Regular cardiac myocyte (primary cell): ENCODE results near the gene NOS1AP. TPM values are rescaled to one million over a fixed set of nuclear protein-coding genes. Genes with fewer than 3 reads are reported as not detected.

Experiments
- total RNA-seq: library from RNA; depleted of rRNA; stranded (reverse); fragments of >200 nt; gene quantifications from 2 replicates; pipeline ENCODE4 v1.2.3, GENCODE V29; 2014

Gene NOS1AP
- total RNA-seq = under 0.01 and 0.38 TPM in 2 replicates

DNA sequence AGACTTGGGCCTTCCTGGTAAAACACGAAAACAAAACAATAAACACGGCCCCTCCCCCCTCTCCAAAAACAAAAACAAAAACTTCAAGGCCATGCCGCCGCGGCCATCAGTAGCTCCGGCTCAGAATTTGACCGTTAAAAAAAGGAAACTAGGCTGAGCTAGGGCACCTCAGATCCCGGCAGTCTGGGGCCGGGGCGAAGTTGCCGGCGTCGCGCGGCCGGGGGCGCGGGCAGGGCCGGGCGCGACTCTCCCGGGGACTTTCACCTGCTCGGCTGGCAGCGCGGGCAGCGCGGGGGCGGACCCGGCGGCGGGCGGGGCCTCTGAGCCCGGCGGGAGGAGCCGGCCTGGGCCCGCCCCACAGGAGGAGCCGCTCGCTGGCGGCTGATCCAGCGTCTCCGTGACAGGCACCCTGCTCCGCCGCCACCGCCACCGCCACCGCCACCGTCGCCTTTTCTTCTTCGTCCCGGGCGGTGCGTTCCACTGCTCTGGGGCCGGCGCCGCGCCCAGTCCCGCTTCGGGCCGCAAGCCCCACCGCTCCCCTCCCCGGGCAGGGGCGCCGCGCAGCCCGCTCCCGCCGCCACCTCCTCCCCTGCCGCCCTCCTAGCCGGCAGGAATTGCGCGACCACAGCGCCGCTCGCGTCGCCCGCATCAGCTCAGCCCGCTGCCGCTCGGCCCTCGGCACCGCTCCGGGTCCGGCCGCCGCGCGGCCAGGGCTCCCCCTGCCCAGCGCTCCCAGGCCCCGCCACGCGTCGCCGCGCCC, at the start of gene NOS1AP:
TSS of gene NOS1AP (plus strand) at position 358 of the 760 bp plus-strand sequence. CDS start 487 bp downstream, outside the sequence.

DNA sequence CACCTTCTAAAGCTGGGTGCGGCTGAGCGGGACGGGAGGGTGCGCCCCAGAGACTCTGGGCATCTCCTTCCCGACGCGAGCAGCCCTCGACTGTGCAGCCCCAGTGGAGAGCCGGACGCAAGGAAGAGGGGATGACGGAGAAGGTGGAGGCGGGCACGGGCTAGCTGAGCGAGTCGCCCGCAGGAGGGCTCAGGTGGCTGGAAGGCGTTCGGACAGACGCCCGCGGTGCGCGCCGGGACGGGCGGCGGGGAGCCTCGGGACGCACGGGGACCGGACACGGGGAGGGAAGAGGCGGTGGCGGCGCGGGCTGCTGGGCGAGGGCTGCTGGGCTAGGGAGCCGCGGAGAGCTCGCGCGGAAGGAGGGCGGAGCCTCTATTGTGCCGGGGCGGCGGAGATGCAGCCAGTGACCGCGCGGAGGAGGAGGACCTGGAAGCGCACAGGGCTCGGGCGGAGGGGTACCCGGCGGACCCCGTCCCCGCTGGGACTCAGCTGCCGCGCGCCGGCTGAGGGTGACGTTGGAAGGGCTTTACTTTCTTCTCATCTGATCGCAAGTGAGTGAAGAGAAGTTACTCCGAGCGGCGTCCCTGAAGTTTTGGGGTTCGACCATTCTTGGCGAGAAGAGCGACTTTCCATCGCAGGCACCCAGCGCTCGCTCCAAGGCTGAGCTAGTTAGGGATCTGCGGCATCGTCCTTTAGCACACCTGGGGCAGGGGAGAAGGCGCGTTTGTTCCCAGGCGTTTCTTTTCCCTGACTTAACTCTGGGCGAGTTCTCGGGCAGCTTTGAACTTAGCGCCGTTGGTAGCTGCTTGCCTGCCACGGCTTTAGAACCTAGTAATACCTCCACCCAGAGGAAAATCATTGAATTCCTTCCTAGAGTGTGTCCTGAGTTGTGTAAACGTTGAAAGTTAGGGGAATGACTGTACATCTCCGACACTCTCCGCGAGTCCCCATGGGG, 45.7 kb upstream of the NOS1AP start, which contains the start of gene OLFML2B:
TSS of gene OLFML2B (minus strand) at position 323 of the 955 bp plus-strand sequence. CDS start 439 bp downstream, outside the sequence.

DNA sequence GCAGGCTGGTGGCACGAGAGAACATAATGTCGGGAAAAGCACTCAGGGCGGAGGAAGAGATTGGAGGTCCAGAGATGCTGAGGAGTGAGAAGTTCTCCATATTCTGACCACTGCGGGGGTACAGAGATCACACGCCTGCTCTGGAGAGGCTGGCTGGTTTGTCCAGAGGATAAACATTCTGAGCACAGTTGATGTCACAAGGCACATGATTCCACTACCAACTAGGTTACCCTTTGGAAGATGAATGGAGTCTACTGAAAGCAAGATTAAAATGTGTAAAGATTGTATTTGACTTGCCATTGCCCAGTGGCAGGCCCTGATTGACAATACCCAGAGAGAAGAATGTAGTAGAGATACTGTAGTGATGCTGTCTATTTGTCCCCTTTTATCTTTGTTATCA, 307.2 kb downstream of the NOS1AP start, which contains the start of gene SPATA46:
TSS of gene SPATA46 (minus strand) at position 164 of the 400 bp plus-strand sequence. CDS start at position 100, 64 bp downstream.

DNA sequence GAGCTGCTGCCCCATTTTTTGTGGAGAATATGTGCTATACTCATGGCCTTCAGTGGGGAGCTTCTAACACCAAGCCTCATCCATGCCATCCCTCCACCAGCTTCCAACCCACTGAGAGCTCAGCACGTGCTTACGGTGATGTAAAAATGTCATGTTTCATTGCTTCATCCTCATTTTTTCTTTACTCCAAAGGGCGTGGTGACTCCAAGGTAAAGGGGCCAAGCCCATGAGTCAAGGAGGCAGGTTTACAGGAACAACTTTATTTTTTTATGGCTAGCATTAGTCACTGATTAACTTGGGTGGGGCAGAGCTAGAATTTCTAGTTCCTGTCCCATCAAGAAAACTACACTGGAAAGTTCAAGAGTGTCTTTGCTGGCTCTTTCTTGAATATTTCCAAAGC, 311.9 kb downstream of the NOS1AP start, which contains the start of gene C1orf226:
TSS of gene C1orf226 (plus strand) at position 346 of the 400 bp plus-strand sequence. CDS start 174 bp downstream, outside the sequence.

DNA sequence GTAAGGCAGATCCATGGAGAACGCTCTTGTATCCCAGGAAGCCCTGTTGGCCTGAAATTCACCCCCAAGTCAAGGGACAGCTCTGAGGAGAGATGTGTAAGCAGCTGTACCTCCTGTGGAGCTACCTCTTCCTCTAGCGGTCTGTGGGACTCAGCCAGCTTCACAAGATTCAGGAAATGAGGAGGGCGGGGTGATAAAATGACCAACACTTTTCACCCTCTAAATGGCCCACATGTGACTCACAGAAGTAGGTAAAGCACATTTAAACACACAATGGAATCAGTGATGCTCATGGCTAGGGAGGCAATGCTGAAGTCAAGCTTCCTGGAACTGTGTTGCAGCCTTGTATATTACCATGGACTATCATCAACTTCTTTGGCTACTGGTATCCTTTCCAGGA, 342.5 kb downstream of the NOS1AP start, which contains the start of gene SH2D1B:
TSS of gene SH2D1B (minus strand) at position 135 of the 400 bp plus-strand sequence. CDS start at position 15, 120 bp downstream.

Other genes starting within 250 kb of the NOS1AP start
- 1.2 and 2.0 TPM in 2 replicates for gene OLFML2B, start 45.8 kb upstream of the NOS1AP start, total RNA-seq